ENCODE data around the gene DVL1. TPM values are rescaled to one million over a fixed set of nuclear protein-coding genes. Genes with fewer than 3 reads are reported as not detected.

DVL1 gene
- total RNA-seq, 3 donors from 2014 or later (not counting 1 experiment from before 2014, with no cell fraction given), result 33.8 to 41.9 (median 35.6) TPM

DNA sequence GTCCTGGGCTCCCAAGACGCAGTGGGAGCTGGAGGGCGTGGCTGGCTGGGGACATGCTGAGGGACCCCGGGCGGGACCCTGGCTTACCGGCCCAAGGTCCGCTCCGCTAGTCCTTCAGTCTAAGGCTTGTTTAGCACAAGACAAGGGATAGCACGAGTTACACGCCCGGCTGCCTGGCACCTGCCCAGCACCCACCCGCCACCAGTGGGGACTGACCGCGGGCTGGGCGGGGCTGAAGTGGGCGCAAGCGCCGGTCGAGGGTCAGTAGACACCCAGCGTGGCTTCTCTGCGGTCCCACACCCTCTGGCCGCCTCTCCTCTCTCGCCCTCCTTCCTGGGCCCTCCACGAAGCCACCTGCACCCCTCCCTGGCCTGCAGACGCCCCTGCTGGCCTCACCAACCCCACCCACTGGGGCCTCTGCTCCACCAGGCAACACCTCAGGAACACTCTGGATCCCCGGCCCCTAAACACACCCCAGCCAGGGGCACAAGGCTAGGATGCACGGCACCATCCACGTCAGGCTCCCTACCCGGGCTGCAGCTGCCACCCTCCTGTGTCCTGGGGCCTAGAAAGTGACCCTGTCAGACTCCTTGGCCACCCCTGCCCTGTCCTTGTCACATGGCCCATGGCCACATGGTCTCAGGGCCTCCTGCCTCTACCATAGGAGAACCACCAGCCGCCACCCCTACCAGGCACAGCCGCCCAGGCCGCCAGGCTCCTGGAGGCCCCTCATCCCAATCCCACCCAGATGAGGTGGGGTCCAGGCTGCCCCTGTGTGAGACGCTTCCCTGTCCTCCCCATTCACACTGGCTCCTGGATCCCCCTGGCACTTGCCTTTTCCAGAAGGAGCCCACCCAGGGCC is 12.1 kb downstream of the DVL1 start:
- 96% methylated on average over 32 of the region's 32 CpGs for WGBS (ENCODE audit: insufficient coverage)
- H3K36me3 Mint-ChIP-seq, result no peaks in the 10 kb centered on the region
- TF ChIP-seq CTCF (IDR thresholded peaks at IDR 0.05), result no peak
- H3K4me1 Mint-ChIP-seq, result no peaks in the 10 kb centered on the region
- H3K27ac ChIP-seq (ENCODE audit: low read length), result no peak overlapping the region
- peaks cover 2% of the 10 kb centered on the region for H3K36me3 ChIP-seq (ENCODE audit: control insufficient read depth, insufficient read depth, low read length)
- no peaks in the 10 kb centered on the region for H3K9me3 Mint-ChIP-seq
- no peaks in the 10 kb centered on the region for H3K27me3 Mint-ChIP-seq (ENCODE audit: low read depth in 2 of 2)
- no peaks in the 10 kb centered on the region for H3K9me3 ChIP-seq (ENCODE audit: control insufficient read depth, insufficient read depth, low read length)
- H3K27me3 ChIP-seq (ENCODE audit: control insufficient read depth, insufficient read depth, low read length), result no peaks in the 10 kb centered on the region
- H3K4me1 ChIP-seq (ENCODE audit: control insufficient read depth, insufficient read depth, low read length), result no peaks in the 10 kb centered on the region
- no peak overlapping the region for H3K4me3 Mint-ChIP-seq
- DNase-seq (no peak), ATAC-seq (no peak)
- H3K4me3 ChIP-seq (ENCODE audit: low read length), result no peak overlapping the region
- intact Hi-C loops (cut with micrococcal nuclease), result no loop called here
- H3K27ac Mint-ChIP-seq, result no peak overlapping the region

GRCh38 chr1:1336446-1336845 is 12.8 kb downstream of the DVL1 start:
- DNase-seq, result no peak
- Histone ChIP-seq H3K27ac (ENCODE audit: low read length) (no peak overlapping the region), H3K9me3 (ENCODE audit: control insufficient read depth, insufficient read depth, low read length) (no peaks in the 10 kb centered on the region), H3K4me3 (ENCODE audit: low read length) (no peak overlapping the region), H3K36me3 (ENCODE audit: control insufficient read depth, insufficient read depth, low read length) (peaks cover 2% of the 10 kb centered on the region), H3K27me3 (ENCODE audit: control insufficient read depth, insufficient read depth, low read length) (no peaks in the 10 kb centered on the region), H3K4me1 (ENCODE audit: control insufficient read depth, insufficient read depth, low read length) (no peaks in the 10 kb centered on the region)
- Mint-ChIP-seq H3K27ac (no peak overlapping the region), H3K4me1 (no peaks in the 10 kb centered on the region), H3K27me3 (ENCODE audit: low read depth in 2 of 2) (no peaks in the 10 kb centered on the region), H3K9me3 (no peaks in the 10 kb centered on the region), H3K4me3 (no peak overlapping the region), H3K36me3 (no peaks in the 10 kb centered on the region)
- ATAC-seq, result no peak
- intact Hi-C loops (cut with micrococcal nuclease), result no loop called here
- no peak for TF ChIP-seq CTCF (IDR thresholded peaks at IDR 0.05)
- WGBS (ENCODE audit: insufficient coverage), result 97% methylated on average over 26 of the region's 26 CpGs

DNA sequence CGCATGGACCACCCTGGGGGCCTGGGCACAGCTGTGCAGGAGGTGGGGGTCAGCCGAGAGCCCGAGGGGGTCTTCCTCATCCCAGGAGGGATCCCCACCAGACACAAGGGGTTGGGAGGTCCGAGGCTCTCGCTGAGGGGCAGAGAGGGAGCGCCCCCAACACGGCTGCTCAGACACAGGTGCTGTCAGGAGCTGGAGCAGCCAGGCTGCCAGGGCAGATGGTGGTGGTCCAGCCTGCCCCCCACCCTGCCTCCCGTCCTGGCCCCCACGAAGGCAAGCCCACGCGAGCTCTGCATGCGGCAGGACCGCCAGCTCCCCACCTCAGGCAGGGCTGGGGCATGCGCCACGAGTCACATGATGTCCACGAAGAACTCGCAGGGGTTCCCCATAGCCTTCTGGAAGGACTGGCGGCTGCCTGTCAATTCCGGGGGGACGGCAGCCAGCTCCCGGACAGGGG is 13.4 kb downstream of the DVL1 start:
- H3K4me1 Mint-ChIP-seq, result no peaks in the 10 kb centered on the region
- H3K36me3 Mint-ChIP-seq, result no peaks in the 10 kb centered on the region
- Histone ChIP-seq H3K36me3 (ENCODE audit: control insufficient read depth, insufficient read depth, low read length) (peaks cover 2% of the 10 kb centered on the region), H3K4me3 (ENCODE audit: low read length) (no peak overlapping the region), H3K9me3 (ENCODE audit: control insufficient read depth, insufficient read depth, low read length) (no peaks in the 10 kb centered on the region), H3K27me3 (ENCODE audit: control insufficient read depth, insufficient read depth, low read length) (no peaks in the 10 kb centered on the region), H3K4me1 (ENCODE audit: control insufficient read depth, insufficient read depth, low read length) (no peaks in the 10 kb centered on the region), H3K27ac (ENCODE audit: low read length) (no peak overlapping the region)
- TF ChIP-seq CTCF (IDR thresholded peaks at IDR 0.05), result no peak
- H3K27ac Mint-ChIP-seq, result no peak overlapping the region
- no peak overlapping the region for H3K4me3 Mint-ChIP-seq
- 93% methylated on average over 21 of the region's 21 CpGs for WGBS (ENCODE audit: insufficient coverage)
- no peaks in the 10 kb centered on the region for H3K9me3 Mint-ChIP-seq
- H3K27me3 Mint-ChIP-seq (ENCODE audit: low read depth in 2 of 2), result no peaks in the 10 kb centered on the region
- no peak for DNase-seq
- no peak for ATAC-seq
- intact Hi-C loops (cut with micrococcal nuclease), result no loop called here

Measured in natural killer cell (primary cell).